Nephron progenitor cell (in vitro differentiated cells): ENCODE data around the gene ACE.

Experiments
- DNase-seq: peaks from one replicate; pipeline ENCODE4 v3.0.0; 2021
- H3K27ac Mint-ChIP-seq: 2 replicates; pipeline ENCODE4 v1.8.0; 2021; ENCODE audit warnings: mild to moderate bottlenecking, moderate library complexity, mixed read lengths
- H3K27me3 Mint-ChIP-seq: 2 replicates; pipeline ENCODE4 v1.8.0; 2021; ENCODE audit warnings: mild to moderate bottlenecking, low read depth, mixed read lengths; ENCODE audit not compliant: poor library complexity
- H3K36me3 Mint-ChIP-seq: 2 replicates; pipeline ENCODE4 v1.8.0; 2021; ENCODE audit warnings: low read depth, mixed read lengths
- H3K4me1 Mint-ChIP-seq: 2 replicates; pipeline ENCODE4 v1.8.0; 2021; ENCODE audit warnings: mixed read lengths
- H3K4me3 Mint-ChIP-seq: 2 replicates; pipeline ENCODE4 v1.8.0; 2021; ENCODE audit warnings: mild to moderate bottlenecking, moderate library complexity, mixed read lengths
- H3K9me3 Mint-ChIP-seq: 2 replicates; pipeline ENCODE4 v1.8.0; 2021; ENCODE audit warnings: mild to moderate bottlenecking, moderate library complexity, mixed read lengths
- CTCF ChIP-seq: fragments of 200-600 bp; sonication (generic); IDR thresholded peaks from 2 replicates; pipeline ENCODE4 v1.5.0; 2021; ENCODE audit warnings: antibody characterized with exemption

Gene ACE

GRCh38 chr17:63488851-63489250, 12.0 kb downstream of the ACE start:
- no peak overlapping the region for H3K27ac Mint-ChIP-seq
- H3K9me3 Mint-ChIP-seq, result no peaks in the 10 kb centered on the region
- TF ChIP-seq CTCF, result no peak
- no peaks in the 10 kb centered on the region for H3K36me3 Mint-ChIP-seq
- peaks cover 16% of the 10 kb centered on the region for H3K27me3 Mint-ChIP-seq
- no peak overlapping the region for H3K4me3 Mint-ChIP-seq
- no peak for DNase-seq
- H3K4me1 Mint-ChIP-seq, result no peaks in the 10 kb centered on the region

GRCh38 chr17:63489291-63489690, 12.4 kb downstream of the ACE start:
- Mint-ChIP-seq H3K36me3 (no peaks in the 10 kb centered on the region), H3K4me3 (no peak overlapping the region), H3K27ac (no peak overlapping the region), H3K27me3 (peaks cover 16% of the 10 kb centered on the region), H3K9me3 (no peaks in the 10 kb centered on the region), H3K4me1 (no peaks in the 10 kb centered on the region)
- TF ChIP-seq CTCF, result no peak
- no peak for DNase-seq

GRCh38 chr17:63490329-63490728, 13.5 kb downstream of the ACE start:
- Mint-ChIP-seq H3K27ac (no peak overlapping the region), H3K27me3 (peaks cover 16% of the 10 kb centered on the region), H3K4me3 (no peak overlapping the region), H3K36me3 (no peaks in the 10 kb centered on the region), H3K4me1 (no peaks in the 10 kb centered on the region), H3K9me3 (no peaks in the 10 kb centered on the region)
- DNase-seq, result no peak
- no peak for TF ChIP-seq CTCF

GRCh38 chr17:63490858-63491400, 14.1 kb downstream of the ACE start:
- H3K27ac Mint-ChIP-seq, result no peak overlapping the region
- no peak for TF ChIP-seq CTCF

GRCh38 chr17:63491413-63491812, 14.6 kb downstream of the ACE start:
- H3K4me3 Mint-ChIP-seq, result no peak overlapping the region
- H3K27me3 Mint-ChIP-seq, result peaks cover 16% of the 10 kb centered on the region
- no peak overlapping the region for H3K27ac Mint-ChIP-seq
- H3K36me3 Mint-ChIP-seq, result no peaks in the 10 kb centered on the region
- no peak for DNase-seq
- no peak for TF ChIP-seq CTCF
- H3K9me3 Mint-ChIP-seq, result no peaks in the 10 kb centered on the region
- H3K4me1 Mint-ChIP-seq, result no peaks in the 10 kb centered on the region

More at GRCh38 chr17:63490858-63491400, 14.1 kb downstream of the ACE start:
- no peak for DNase-seq
- Mint-ChIP-seq H3K4me1 (no peaks in the 10 kb centered on the region), H3K9me3 (no peaks in the 10 kb centered on the region), H3K27me3 (peaks cover 16% of the 10 kb centered on the region), H3K36me3 (no peaks in the 10 kb centered on the region), H3K4me3 (no peak overlapping the region)

- TF ChIP-seq CTCF, result no peak
- no peaks in the 10 kb centered on the region for H3K36me3 Mint-ChIP-seq
- H3K4me1 Mint-ChIP-seq, result no peaks in the 10 kb centered on the region
- H3K9me3 Mint-ChIP-seq, result no peaks in the 10 kb centered on the region
- no peak for DNase-seq
- no peak overlapping the region for H3K27ac Mint-ChIP-seq
- H3K27me3 Mint-ChIP-seq, result peaks cover 16% of the 10 kb centered on the region
- H3K4me3 Mint-ChIP-seq, result no peak overlapping the region
These were observed 15.2 kb downstream of the ACE start for GRCh38 chr17:63491977-63492618.
